Activated CD4-positive, CD25-positive, alpha-beta regulatory T cell (primary cell): ENCODE data around the gene NRXN2.

Experiments used
- DNase-seq, 4 experiments: peaks; one replicate each; lab custom pipeline; 2025; lab: John Stamatoyannopoulos, UW

The NRXN2 gene

GRCh38 chr11:64588701-64589100 lies 134.3 kb downstream of the NRXN2 start:
- DNase-seq: no peak

- no peak for DNase-seq
Observed at GRCh38 chr11:64586366-64586765, 136.6 kb downstream of the NRXN2 start.

- DNase-seq: no peak
Observed at GRCh38 chr11:64585150-64585549, 137.8 kb downstream of the NRXN2 start.

- no peak for DNase-seq
Observed at GRCh38 chr11:64583296-64584262, 139.4 kb downstream of the NRXN2 start.

GRCh38 chr11:64582885-64583284 lies 140.1 kb downstream of the NRXN2 start:
- DNase-seq: no peak

- no peak for DNase-seq
Observed at GRCh38 chr11:64581057-64581523, 141.9 kb downstream of the NRXN2 start.

- DNase-seq: no peak
Observed at GRCh38 chr11:64580412-64580811, 142.6 kb downstream of the NRXN2 start.

GRCh38 chr11:64577202-64577601 lies 145.8 kb downstream of the NRXN2 start:
- DNase-seq: no peak

- DNase-seq: no peak
Observed at GRCh38 chr11:64572143-64572542, 150.9 kb downstream of the NRXN2 start.

- DNase-seq: no peak
Observed at GRCh38 chr11:64571410-64572091, 151.4 kb downstream of the NRXN2 start.

- no peak for DNase-seq
Observed at GRCh38 chr11:64571050-64571409, 152.0 kb downstream of the NRXN2 start.

- no peak for DNase-seq
Observed at GRCh38 chr11:64570341-64570740, 152.7 kb downstream of the NRXN2 start.

- DNase-seq: no peak
Observed at GRCh38 chr11:64569300-64569970, 153.6 kb downstream of the NRXN2 start.

GRCh38 chr11:64568584-64569140 lies 154.3 kb downstream of the NRXN2 start:
- DNase-seq: no peak

- no peak for DNase-seq
Observed at GRCh38 chr11:64568041-64568571, 154.9 kb downstream of the NRXN2 start.

- DNase-seq: no peak
Observed at GRCh38 chr11:64566915-64567891, 155.8 kb downstream of the NRXN2 start.

- DNase-seq: no peak
Observed at GRCh38 chr11:64566042-64566914, 156.7 kb downstream of the NRXN2 start.

- no peak for DNase-seq
Observed at GRCh38 chr11:64564947-64565889, 157.8 kb downstream of the NRXN2 start.

GRCh38 chr11:64564419-64564818 lies 158.6 kb downstream of the NRXN2 start:
- no peak for DNase-seq
